ENCODE results near the gene SMIM38. TPM values are rescaled to one million over a fixed set of nuclear protein-coding genes. Genes with fewer than 3 reads are reported as not detected.

Gene SMIM38
- total and polyA plus RNA-seq, 9 donors: 0.11 to 0.98 (median 0.27) TPM

GRCh38 chr11:69150175-69150574 lies 5.6 kb upstream of the SMIM38 start:
- WGBS (ENCODE audit: insufficient coverage): 83% methylated on average over 1 of the region's 3 CpGs
- H3K4me3 ChIP-seq (ENCODE audit: low read length): no peak overlapping the region
- H3K9me3 ChIP-seq (replicated peaks; ENCODE audit: control insufficient read depth, low read depth, low read length): peaks cover 20% of the 10 kb centered on the region
- peaks cover 5% of the 10 kb centered on the region for H3K27me3 ChIP-seq (ENCODE audit: control insufficient read depth, insufficient read depth, low read length)
- H3K36me3 ChIP-seq (ENCODE audit: control insufficient read depth, insufficient read depth, low read length): no peaks in the 10 kb centered on the region
- peaks cover 19% of the 10 kb centered on the region for H3K4me1 ChIP-seq (ENCODE audit: control insufficient read depth, insufficient read depth, low read length)
- H3K27ac ChIP-seq (ENCODE audit: low read length): no peak overlapping the region
- DNase-seq: no peak

DNA sequence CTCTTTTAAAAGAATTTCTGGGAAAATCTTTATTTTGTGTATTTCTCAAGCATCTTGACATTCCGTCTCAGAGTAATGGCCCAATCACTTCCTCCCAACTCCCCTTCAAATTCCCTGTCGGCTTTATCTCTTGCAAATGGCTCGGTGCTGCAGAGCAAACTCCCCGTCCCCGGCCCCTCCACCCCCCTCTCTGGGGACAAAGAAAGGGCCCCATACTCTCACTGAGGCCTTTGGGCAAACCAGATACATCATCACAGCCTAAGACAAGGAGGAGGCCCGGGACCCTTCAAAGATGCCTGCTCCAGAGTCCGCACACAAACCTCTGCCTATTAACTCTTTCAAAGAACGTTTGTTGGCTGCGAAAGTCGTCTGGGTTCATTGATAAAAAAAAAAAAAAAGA lies 3.9 kb upstream of the SMIM38 start:
- Histone ChIP-seq H3K27ac (ENCODE audit: low read length) (no peak overlapping the region), H3K9me3 (replicated peaks; ENCODE audit: control insufficient read depth, low read depth, low read length) (peaks cover 6% of the 10 kb centered on the region), H3K4me3 (ENCODE audit: low read length) (no peak overlapping the region), H3K27me3 (ENCODE audit: control insufficient read depth, insufficient read depth, low read length) (peaks cover 5% of the 10 kb centered on the region), H3K36me3 (ENCODE audit: control insufficient read depth, insufficient read depth, low read length) (no peaks in the 10 kb centered on the region), H3K4me1 (ENCODE audit: control insufficient read depth, insufficient read depth, low read length) (peaks cover 36% of the 10 kb centered on the region)
- 11% methylated on average over 4 of the region's 10 CpGs for WGBS (ENCODE audit: insufficient coverage)
- DNase-seq: no peak

- no peak overlapping the region for H3K4me3 ChIP-seq (ENCODE audit: low read length)
- H3K36me3 ChIP-seq (ENCODE audit: control insufficient read depth, insufficient read depth, low read length): no peaks in the 10 kb centered on the region
- H3K27me3 ChIP-seq (ENCODE audit: control insufficient read depth, insufficient read depth, low read length): peaks cover 5% of the 10 kb centered on the region
- H3K9me3 ChIP-seq (replicated peaks; ENCODE audit: control insufficient read depth, low read depth, low read length): no peaks in the 10 kb centered on the region
- H3K4me1 ChIP-seq (ENCODE audit: control insufficient read depth, insufficient read depth, low read length): peaks cover 46% of the 10 kb centered on the region
- DNase-seq: no peak
- peak overlapping the region; percentile 35 for H3K27ac ChIP-seq (ENCODE audit: low read length)
- 38% methylated on average over 11 of the region's 23 CpGs for WGBS (ENCODE audit: insufficient coverage)
Measured at GRCh38 chr11:69152733-69153421, 2.9 kb upstream of the SMIM38 start.

DNA sequence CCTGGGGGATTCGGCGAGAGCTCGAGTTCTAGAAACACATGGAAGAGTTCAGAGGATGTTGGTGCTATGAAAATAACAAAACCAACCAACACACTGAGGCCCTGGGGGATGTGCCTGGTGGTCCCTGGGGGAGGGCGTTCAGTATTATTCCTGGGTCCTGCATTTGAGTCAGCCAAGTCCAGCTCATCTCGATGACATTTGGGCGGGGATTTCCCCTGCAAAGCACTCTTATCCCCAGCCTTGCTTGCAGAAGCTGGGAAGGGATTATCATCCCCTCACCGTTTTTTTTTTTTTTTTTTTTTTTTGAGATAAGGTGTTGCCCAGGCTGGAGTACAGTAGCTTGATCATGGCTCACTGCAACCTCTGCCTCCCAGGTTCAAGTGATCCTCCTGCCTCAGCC lies 2.1 kb upstream of the SMIM38 start:
- H3K4me1 ChIP-seq (ENCODE audit: control insufficient read depth, insufficient read depth, low read length): peaks cover 51% of the 10 kb centered on the region
- H3K36me3 ChIP-seq (ENCODE audit: control insufficient read depth, insufficient read depth, low read length): no peaks in the 10 kb centered on the region
- H3K27me3 ChIP-seq (ENCODE audit: control insufficient read depth, insufficient read depth, low read length): peaks cover 5% of the 10 kb centered on the region
- H3K27ac ChIP-seq (ENCODE audit: low read length): no peak overlapping the region
- no peaks in the 10 kb centered on the region for H3K9me3 ChIP-seq (replicated peaks; ENCODE audit: control insufficient read depth, low read depth, low read length)
- DNase-seq: no peak
- no peak overlapping the region for H3K4me3 ChIP-seq (ENCODE audit: low read length)
- WGBS (ENCODE audit: insufficient coverage): no CpG with 5 or more reads among the region's 7 CpGs

DNA sequence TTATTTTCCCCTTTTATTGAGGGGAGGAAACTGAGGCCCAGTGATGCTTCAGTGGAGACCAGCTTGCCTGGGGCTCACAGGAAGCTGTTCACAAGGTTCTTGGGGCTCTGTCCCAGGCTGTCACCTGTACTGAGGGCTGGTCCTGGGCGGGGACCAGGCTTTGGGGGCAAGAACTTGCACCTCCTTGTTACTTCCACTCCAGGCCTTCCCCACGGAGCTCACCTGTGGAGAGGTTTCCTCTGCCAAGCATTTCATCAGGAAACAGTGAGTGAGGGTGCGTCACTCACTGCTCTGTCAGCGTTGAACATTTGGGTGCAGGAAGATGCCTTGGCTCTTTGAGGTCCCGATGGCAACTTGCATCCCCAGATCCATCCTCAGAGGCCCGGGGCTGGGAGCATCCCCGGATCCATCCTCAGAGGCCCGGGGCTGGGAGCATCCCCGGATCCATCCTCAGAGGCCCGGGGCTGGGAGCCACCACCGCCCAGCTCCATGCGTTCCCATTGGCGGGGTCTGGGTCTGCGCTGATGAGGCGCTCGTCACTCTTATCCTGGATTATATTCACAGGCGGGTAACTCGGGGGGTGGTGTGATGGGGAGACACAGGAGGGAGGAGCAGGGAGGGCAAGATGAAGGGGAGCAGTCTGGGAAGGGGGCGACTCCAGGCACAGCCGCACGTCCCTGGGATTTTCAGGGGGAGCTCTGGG lies 1.4 kb upstream of the SMIM38 start:
- peaks cover 51% of the 10 kb centered on the region for H3K4me1 ChIP-seq (ENCODE audit: control insufficient read depth, insufficient read depth, low read length)

DNA sequence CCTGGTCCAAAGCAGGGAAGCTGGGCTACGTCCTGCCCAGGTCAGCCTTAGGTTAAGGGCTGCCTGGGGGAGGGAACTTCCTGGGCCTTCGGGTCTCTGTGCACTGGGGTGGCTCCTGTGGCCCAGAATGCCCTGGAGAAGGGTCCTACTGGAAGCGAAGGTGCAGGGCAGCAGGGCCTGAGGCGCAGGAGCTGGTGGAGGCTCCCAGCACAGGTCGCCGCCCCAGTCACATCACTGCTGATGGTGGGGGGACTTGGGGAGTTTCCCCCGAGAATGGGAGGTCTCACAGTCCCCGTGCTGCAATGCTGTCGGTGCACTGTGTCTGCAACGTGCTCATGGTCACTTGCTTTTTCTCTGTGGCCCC lies 815 bp upstream of the SMIM38 start:
- Histone ChIP-seq H3K4me3 (ENCODE audit: low read length) (no peak overlapping the region), H3K4me1 (ENCODE audit: control insufficient read depth, insufficient read depth, low read length) (peaks cover 51% of the 10 kb centered on the region), H3K9me3 (replicated peaks; ENCODE audit: control insufficient read depth, low read depth, low read length) (no peaks in the 10 kb centered on the region), H3K27ac (ENCODE audit: low read length) (no peak overlapping the region), H3K27me3 (ENCODE audit: control insufficient read depth, insufficient read depth, low read length) (peaks cover 5% of the 10 kb centered on the region), H3K36me3 (ENCODE audit: control insufficient read depth, insufficient read depth, low read length) (no peaks in the 10 kb centered on the region)
- 87% methylated on average over 8 of the region's 10 CpGs for WGBS (ENCODE audit: insufficient coverage)
- DNase-seq: no peak

More for the DNA sequence above, 1.4 kb upstream of the SMIM38 start:
- no peaks in the 10 kb centered on the region for H3K9me3 ChIP-seq (replicated peaks; ENCODE audit: control insufficient read depth, low read depth, low read length)
- H3K27ac ChIP-seq (ENCODE audit: low read length): no peak overlapping the region
- H3K4me3 ChIP-seq (ENCODE audit: low read length): no peak overlapping the region
- no peak for DNase-seq
- WGBS (ENCODE audit: insufficient coverage): 79% methylated on average over 11 of the region's 21 CpGs
- peaks cover 5% of the 10 kb centered on the region for H3K27me3 ChIP-seq (ENCODE audit: control insufficient read depth, insufficient read depth, low read length)
- H3K36me3 ChIP-seq (ENCODE audit: control insufficient read depth, insufficient read depth, low read length): no peaks in the 10 kb centered on the region

DNA sequence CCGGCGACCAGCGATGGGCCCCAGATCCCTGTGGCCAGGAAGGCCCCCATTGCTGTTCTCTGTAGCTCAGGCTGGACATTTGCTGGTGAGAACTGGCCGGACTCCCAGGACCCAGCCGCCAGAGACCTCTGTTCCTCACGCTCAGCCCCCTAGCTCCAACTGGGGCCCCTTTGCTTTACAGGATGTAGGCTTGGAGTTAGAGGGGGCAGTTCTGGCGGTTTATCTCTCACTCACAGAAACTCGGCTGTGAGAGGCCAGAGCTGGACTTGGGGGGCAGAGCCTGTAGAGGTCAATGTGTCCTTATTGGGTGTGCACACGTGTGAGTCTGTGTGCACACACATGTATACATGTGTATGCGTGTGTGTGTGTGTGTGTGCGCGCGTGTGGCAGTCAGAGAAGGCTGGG lies 502 bp downstream of the SMIM38 start:
- no peak overlapping the region for H3K4me3 ChIP-seq (ENCODE audit: low read length)
- H3K9me3 ChIP-seq (replicated peaks; ENCODE audit: control insufficient read depth, low read depth, low read length): no peaks in the 10 kb centered on the region
- peak overlapping the region; percentile 93 for H3K27ac ChIP-seq (ENCODE audit: low read length)
- H3K27me3 ChIP-seq (ENCODE audit: control insufficient read depth, insufficient read depth, low read length): peaks cover 5% of the 10 kb centered on the region
- peak; percentile 70 for DNase-seq
- H3K4me1 ChIP-seq (ENCODE audit: control insufficient read depth, insufficient read depth, low read length): peaks cover 51% of the 10 kb centered on the region
- no peaks in the 10 kb centered on the region for H3K36me3 ChIP-seq (ENCODE audit: control insufficient read depth, insufficient read depth, low read length)
- WGBS (ENCODE audit: insufficient coverage): 40% methylated on average over 5 of the region's 13 CpGs

DNA sequence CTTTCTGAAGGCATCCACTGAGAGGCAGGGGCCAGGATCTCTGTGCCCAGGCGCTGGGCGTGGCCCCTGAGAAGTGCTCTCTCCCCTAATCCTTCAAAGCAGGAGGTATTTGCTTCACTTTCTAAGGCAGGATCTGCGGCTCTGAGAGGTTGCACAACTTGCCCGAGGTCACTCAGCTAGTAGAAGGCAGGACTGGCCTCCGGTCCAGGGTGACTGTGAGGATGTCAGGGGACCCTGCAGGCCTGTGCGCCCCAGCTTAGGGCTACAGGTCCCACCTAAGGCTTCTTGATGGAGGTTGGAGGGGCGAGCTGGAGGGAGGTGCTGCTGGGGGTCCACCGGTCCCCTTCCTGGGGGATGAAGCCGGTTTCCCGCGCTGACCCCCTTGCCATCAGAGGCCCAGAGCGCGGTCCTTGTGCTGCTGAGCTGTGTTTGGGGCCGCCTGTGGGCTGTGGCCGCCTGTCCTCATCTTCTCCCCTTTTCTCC lies 979 bp downstream of the SMIM38 start:
- Histone ChIP-seq H3K9me3 (replicated peaks; ENCODE audit: control insufficient read depth, low read depth, low read length) (no peaks in the 10 kb centered on the region), H3K4me3 (ENCODE audit: low read length) (no peak overlapping the region), H3K4me1 (ENCODE audit: control insufficient read depth, insufficient read depth, low read length) (peaks cover 49% of the 10 kb centered on the region), H3K27me3 (ENCODE audit: control insufficient read depth, insufficient read depth, low read length) (peaks cover 5% of the 10 kb centered on the region), H3K27ac (ENCODE audit: low read length) (peak overlapping the region; percentile 93), H3K36me3 (ENCODE audit: control insufficient read depth, insufficient read depth, low read length) (no peaks in the 10 kb centered on the region)
- 51% methylated on average over 10 of the region's 15 CpGs for WGBS (ENCODE audit: insufficient coverage)
- peak; percentile 33 for DNase-seq

DNA sequence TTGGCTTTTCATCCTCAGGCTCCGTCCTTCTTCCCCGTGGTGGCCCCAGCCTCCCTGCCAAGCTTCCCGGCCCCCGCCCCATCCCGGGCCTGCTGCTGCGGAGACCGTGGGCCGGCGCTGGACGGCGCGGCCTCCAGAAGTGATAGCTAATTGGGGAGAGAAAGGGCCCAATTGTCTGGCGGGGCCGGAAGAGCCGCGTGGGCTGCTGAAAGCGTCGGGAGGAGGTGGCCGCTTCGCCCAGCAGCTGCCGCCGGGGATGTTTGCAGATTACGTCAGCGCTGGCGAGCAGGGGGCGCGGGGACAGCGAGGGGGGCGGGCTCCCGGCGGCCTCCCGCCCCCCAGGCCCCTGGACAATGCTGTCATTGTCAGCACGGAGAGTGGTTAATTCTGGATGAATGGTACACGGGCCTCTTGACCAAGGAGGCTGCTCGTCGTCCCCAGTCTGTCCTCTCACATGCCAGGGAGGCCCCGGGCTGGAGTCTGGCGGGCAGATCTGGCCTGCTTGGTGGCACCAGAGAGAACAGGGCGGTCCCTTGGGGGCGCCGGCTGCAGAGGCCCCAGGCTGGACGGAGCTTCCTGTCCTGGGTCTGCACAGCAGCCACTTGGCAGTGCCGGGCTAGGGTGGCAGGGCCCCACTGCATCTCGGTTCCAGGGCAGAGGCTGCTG lies 1.6 kb downstream of the SMIM38 start:
- Histone ChIP-seq H3K27me3 (ENCODE audit: control insufficient read depth, insufficient read depth, low read length) (peaks cover 5% of the 10 kb centered on the region), H3K9me3 (replicated peaks; ENCODE audit: control insufficient read depth, low read depth, low read length) (no peaks in the 10 kb centered on the region), H3K4me1 (ENCODE audit: control insufficient read depth, insufficient read depth, low read length) (peaks cover 49% of the 10 kb centered on the region), H3K27ac (ENCODE audit: low read length) (peak overlapping the region; percentile 93), H3K4me3 (ENCODE audit: low read length) (no peak overlapping the region), H3K36me3 (ENCODE audit: control insufficient read depth, insufficient read depth, low read length) (no peaks in the 10 kb centered on the region)
- peak; percentile 94 for DNase-seq
- 8% methylated on average over 43 of the region's 44 CpGs for WGBS (ENCODE audit: insufficient coverage)

GRCh38 chr11:69157822-69158231 lies 2.1 kb downstream of the SMIM38 start:
- Histone ChIP-seq H3K4me3 (ENCODE audit: low read length) (no peak overlapping the region), H3K9me3 (replicated peaks; ENCODE audit: control insufficient read depth, low read depth, low read length) (peaks cover under 1% of the 10 kb centered on the region), H3K27me3 (ENCODE audit: control insufficient read depth, insufficient read depth, low read length) (peaks cover 2% of the 10 kb centered on the region), H3K4me1 (ENCODE audit: control insufficient read depth, insufficient read depth, low read length) (peaks cover 49% of the 10 kb centered on the region), H3K27ac (ENCODE audit: low read length) (peak overlapping the region; percentile 93), H3K36me3 (ENCODE audit: control insufficient read depth, insufficient read depth, low read length) (no peaks in the 10 kb centered on the region)
- DNase-seq: peak; percentile 40
- 57% methylated on average over 5 of the region's 15 CpGs for WGBS (ENCODE audit: insufficient coverage)
